Measurements from ENCODE around the gene RNF168.
"Not testable (repeated sequence)": the region's sequence is repeated elsewhere in the genome, so short reads cannot be mapped to it uniquely, and the experiment has no call there.

Gene RNF168

GRCh38 chr3:196462680-196463477, 40.7 kb downstream of the RNF168 start:
- not testable (repeated sequence) for DNase-seq

- no peak for DNase-seq
These were observed 45.5 kb downstream of the RNF168 start for GRCh38 chr3:196458063-196458462.

- not testable (repeated sequence) for DNase-seq
These were observed 46.1 kb downstream of the RNF168 start for GRCh38 chr3:196457470-196457869.

- DNase-seq: no peak
These were observed 48.6 kb downstream of the RNF168 start for GRCh38 chr3:196454935-196455334.

- DNase-seq: not testable (repeated sequence)
These were observed 58.2 kb downstream of the RNF168 start for GRCh38 chr3:196445391-196445790.

- DNase-seq: no peak
These were observed 59.1 kb downstream of the RNF168 start for GRCh38 chr3:196444500-196444894.

GRCh38 chr3:196440696-196441095, 62.9 kb downstream of the RNF168 start:
- no peak for DNase-seq

GRCh38 chr3:196440041-196440537, 63.5 kb downstream of the RNF168 start:
- no peak for DNase-seq

- peak; percentile 96 for DNase-seq
These were observed 71.3 kb downstream of the RNF168 start, which contains the start of gene UBXN7 for GRCh38 chr3:196432137-196432879. TSS of gene UBXN7 (minus strand) at chr3:196432427. CDS start at chr3:196432399, 28 bp downstream.

- DNase-seq: no peak
These were observed 72.1 kb downstream of the RNF168 start for GRCh38 chr3:196431181-196432136.

GRCh38 chr3:196428041-196428440, 75.5 kb downstream of the RNF168 start:
- no peak for DNase-seq

- DNase-seq: not testable (repeated sequence)
These were observed 79.1 kb downstream of the RNF168 start for GRCh38 chr3:196424421-196424820.

GRCh38 chr3:196423044-196423781, 80.4 kb downstream of the RNF168 start:
- DNase-seq: no peak

GRCh38 chr3:196421668-196422067, 81.9 kb downstream of the RNF168 start:
- DNase-seq: not testable (repeated sequence)

GRCh38 chr3:196419386-196419785, 84.2 kb downstream of the RNF168 start:
- DNase-seq: no peak

Measured in activated gamma-delta T cell treated with Interleukin-2 at 50 U/mL for 16 hours (primary cell).